Mammary microvascular endothelial cell (primary cell): ENCODE results near the gene CCL27. TPM values are rescaled to one million over a fixed set of nuclear protein-coding genes. Genes with fewer than 3 reads are reported as not detected.

Experiments used
- total RNA-seq: library from RNA; depleted of rRNA; stranded (reverse); fragments of >200 nt; gene quantifications from 2 replicates; pipeline ENCODE4 v1.2.3, GENCODE V29; 2015

CCL27 gene
- total RNA-seq, result not detected in 2 replicates

GRCh38 chr9:34662526-34663302 lies at the start of gene CCL27:
Gene CCL27, minus strand, starts transcription at chr9:34662657. Its CDS starts 24 bp downstream, at chr9:34662633.

GRCh38 chr9:34710023-34710422 lies 47.6 kb upstream of the CCL27 start, which contains the start of gene CCL21:
Gene CCL21, minus strand, starts transcription at chr9:34710136. Its CDS starts 70 bp downstream, at chr9:34710066.

GRCh38 chr9:34690983-34691935 lies 28.8 kb upstream of the CCL27 start, which contains the start of gene CCL19:
Gene CCL19, minus strand, starts transcription at chr9:34691276. Its CDS starts 137 bp downstream, at chr9:34691139.

GRCh38 chr9:34651876-34652601 lies 10.4 kb downstream of the CCL27 start, which contains the start of gene IL11RA:
Gene IL11RA, plus strand, starts transcription at chr9:34652185. Its CDS starts 3,033 bp downstream, at chr9:34655218.

GRCh38 chr9:34646211-34647083 lies 16.0 kb downstream of the CCL27 start, which contains the start of gene GALT:
Gene GALT, plus strand, starts transcription at chr9:34646675. Its CDS starts 30 bp downstream, at chr9:34646705.

GRCh38 chr9:34637356-34638137 lies 24.9 kb downstream of the CCL27 start, which contains the start of gene SIGMAR1:
Gene SIGMAR1, minus strand, starts transcription at chr9:34637787. Its CDS starts 90 bp downstream, at chr9:34637697.

GRCh38 chr9:34628656-34629490 lies 33.6 kb downstream of the CCL27 start, which contains the start of gene ARID3C:
Gene ARID3C, minus strand, starts transcription at chr9:34629066. Its CDS starts 1,052 bp downstream, at chr9:34628014.

GRCh38 chr9:34620061-34620994 lies 42.1 kb downstream of the CCL27 start, which contains the start of gene DCTN3:
Gene DCTN3, minus strand, starts transcription at chr9:34620495. Its CDS starts 31 bp downstream, at chr9:34620464.

Other genes with a start within 250 kb of the CCL27 start
- 26.9 and 32.8 TPM in 2 replicates for gene FAM219A, start 204.1 kb downstream of the CCL27 start, total RNA-seq
- not detected in 2 replicates for gene DNAI1, start 203.9 kb downstream of the CCL27 start, total RNA-seq
- not detected in 2 replicates for gene ENHO, start 139.7 kb downstream of the CCL27 start, total RNA-seq
- not detected in 2 replicates for gene CNTFR, start 72.9 kb downstream of the CCL27 start, total RNA-seq
- 36.1 and 37.3 TPM in 2 replicates for gene RPP25L, start 50.6 kb downstream of the CCL27 start, total RNA-seq
- gene DCTN3, start 42.2 kb downstream of the CCL27 start, total RNA-seq, result 141 and 162 TPM in 2 replicates
- 0.34 TPM in 1 of 2 replicates, not detected in the other for gene ARID3C, start 33.6 kb downstream of the CCL27 start, total RNA-seq
- gene SIGMAR1, start 24.9 kb downstream of the CCL27 start, total RNA-seq, result 123 and 148 TPM in 2 replicates
- gene GALT, start 16.0 kb downstream of the CCL27 start, total RNA-seq, result 17.2 and 18.5 TPM in 2 replicates
- 9.8 and 13.6 TPM in 2 replicates for gene IL11RA, start 10.5 kb downstream of the CCL27 start, total RNA-seq
- gene CCL19, start 28.6 kb upstream of the CCL27 start, total RNA-seq, result not detected in 2 replicates
- gene CCL21, start 47.5 kb upstream of the CCL27 start, total RNA-seq, result 0.20 and 0.53 TPM in 2 replicates